GM23248 (cell line): ENCODE data around the gene SHB.

Experiments
- EZH2 ChIP-seq: fragments of 200-600 bp; sonication (generic); IDR thresholded peaks from 2 replicates; pipeline ENCODE4 v1.6.1; 2018; ENCODE audit warnings: antibody characterized with exemption, mild to moderate bottlenecking; ENCODE audit not compliant: insufficient read depth, poor library complexity, severe bottlenecking
- EZH2phosphoT487 ChIP-seq: fragments of 200-600 bp; sonication (generic); IDR thresholded peaks from 2 replicates; pipeline ENCODE4 v1.6.1; 2018; ENCODE audit warnings: antibody characterized with exemption, moderate library complexity, mild to moderate bottlenecking, low read depth; ENCODE audit not compliant: insufficient read depth

DNA sequence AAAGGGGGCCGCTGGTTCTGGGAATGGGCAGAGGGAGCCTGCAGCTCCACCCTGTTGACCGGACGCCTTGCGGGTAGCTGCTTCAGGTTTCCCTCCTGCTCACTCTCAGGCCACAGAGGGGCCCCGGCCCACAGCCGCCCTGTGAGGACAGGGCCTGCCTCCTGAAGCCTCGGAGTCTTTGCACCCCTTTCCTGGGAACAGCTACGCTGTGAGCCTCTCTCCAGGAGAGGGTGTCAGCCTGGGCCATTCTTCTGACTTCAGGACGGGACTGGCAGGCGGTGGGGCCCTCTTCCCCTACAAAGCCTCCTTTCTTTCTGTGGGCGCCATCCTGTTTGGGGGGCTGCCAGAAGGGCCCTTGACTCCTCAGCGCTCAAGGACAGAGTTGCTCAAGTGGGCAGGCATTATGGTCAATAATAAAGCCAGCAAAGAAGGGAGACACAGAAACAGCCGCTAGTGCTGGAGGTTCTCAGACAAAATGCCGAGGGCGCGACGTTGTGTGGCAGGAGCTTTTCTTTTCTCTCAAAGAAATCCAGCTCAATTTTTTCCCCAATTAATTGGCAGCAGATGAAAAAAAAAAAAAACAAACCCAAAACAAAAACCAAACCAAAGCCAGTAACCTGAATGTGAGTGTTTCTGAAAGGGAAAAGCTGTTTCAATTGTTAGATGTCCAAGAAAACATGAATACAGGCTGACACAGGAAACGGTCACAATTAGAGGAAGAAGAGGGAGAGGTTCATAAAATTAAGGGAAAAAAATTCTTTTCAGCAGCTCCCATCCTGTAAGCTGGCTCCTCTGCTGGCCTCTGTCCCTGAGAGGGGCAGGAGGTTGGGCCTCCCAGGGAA lies 152.3 kb downstream of the SHB start:
- TF ChIP-seq EZH2, result no peak
- no peak for TF ChIP-seq EZH2phosphoT487
